PC-3 (cell line): ENCODE data around the gene FSTL3. TPM values are rescaled to one million over a fixed set of nuclear protein-coding genes. Genes with fewer than 3 reads are reported as not detected.

ENCODE experiments used
- ATAC-seq: fragments of 200-7000 bp; cut with Tn5 transposase; 2 replicates; pipeline ENCODE4 v1.9.1; 2020; ENCODE audit warnings: mild to moderate bottlenecking, moderate library complexity
- BruUV-seq: library from RNA; stranded (reverse); fragments of 400-500 nt; replicated peaks from 2 replicates; lab custom pipeline; 2021; lab: Mats Ljungman, UMichigan
- CTCF ChIA-PET: fragments of 300-600 bp; sonication (Branson Sonifier 250); formaldehyde crosslinking; loops from one replicate; lab custom pipeline; 2022; ENCODE audit warnings: antibody characterized with exemption; lab: Charles Lee
- POLR2A ChIA-PET: fragments of 300-600 bp; sonication (Branson Sonifier 250); formaldehyde crosslinking; loops from one replicate; lab custom pipeline; 2022; ENCODE audit warnings: antibody characterized with exemption; ENCODE audit not compliant: unreplicated experiment; lab: Charles Lee
- DNase-seq: peaks from one replicate; pipeline ENCODE4 v3.0.0-alpha.2; 2015
- H2AFZ ChIP-seq: fragments of 300-600 bp; sonication (generic); 2 replicates; pipeline ENCODE4 v1.6.0; 2016; ENCODE audit warnings: antibody characterized with exemption, low read length
- H3F3A ChIP-seq: fragments of 300-600 bp; sonication (generic); one replicate; pipeline ENCODE4 v1.6.0; 2017; ENCODE audit warnings: antibody characterized with exemption, low read length, control low read depth, mild to moderate bottlenecking; ENCODE audit not compliant: unreplicated experiment
- H3K27ac ChIP-seq: fragments of 300-600 bp; sonication (generic); 2 replicates; pipeline ENCODE4 v1.5.1; 2016; ENCODE audit warnings: mild to moderate bottlenecking, low read length
- H3K27me3 ChIP-seq: fragments of 300-600 bp; sonication (generic); 2 replicates; pipeline ENCODE4 v1.6.1; 2016; ENCODE audit warnings: low read length, mixed read lengths
- H3K36me3 ChIP-seq: fragments of 300-600 bp; sonication (generic); 2 replicates; pipeline ENCODE4 v1.6.1; 2016; ENCODE audit warnings: low read depth, mixed run types, low read length, mixed read lengths
- H3K4me1 ChIP-seq: fragments of 300-600 bp; sonication (generic); 2 replicates; pipeline ENCODE4 v1.5.1; 2016; ENCODE audit warnings: low read length; ENCODE audit not compliant: insufficient read depth
- H3K4me2 ChIP-seq: fragments of 300-600 bp; sonication (generic); 2 replicates; pipeline ENCODE4 v1.6.0; 2016; ENCODE audit warnings: low read length
- H3K4me3 ChIP-seq: fragments of 300-600 bp; sonication (generic); 2 replicates; pipeline ENCODE4 v1.5.1; 2016; ENCODE audit warnings: mild to moderate bottlenecking, low read length, mixed read lengths
- H3K79me2 ChIP-seq: fragments of 300-600 bp; sonication (generic); 2 replicates; pipeline ENCODE4 v1.6.1; 2017; ENCODE audit warnings: low read length, mixed read lengths
- H3K9ac ChIP-seq: fragments of 300-600 bp; sonication (generic); 2 replicates; pipeline ENCODE4 v1.6.0; 2016; ENCODE audit warnings: mild to moderate bottlenecking, low read length
- H3K9me2 ChIP-seq: fragments of 300-600 bp; sonication (generic); replicated peaks from 2 replicates; pipeline ENCODE4 v1.6.1; 2016; ENCODE audit warnings: mixed run types, low read length, mixed read lengths
- H3K9me3 ChIP-seq: fragments of 300-600 bp; sonication (generic); 2 replicates; pipeline ENCODE4 v1.6.1; 2016; ENCODE audit warnings: low read length, mixed read lengths
- H4K20me1 ChIP-seq: fragments of 300-600 bp; sonication (generic); 2 replicates; pipeline ENCODE4 v1.6.1; 2016; ENCODE audit warnings: low read length, mixed read lengths
- CTCF ChIP-seq: fragments of 300-600 bp; sonication (generic); conservative IDR thresholded peaks from 2 replicates; pipeline ENCODE4 v1.5.1; 2017; ENCODE audit warnings: antibody characterized with exemption, low read depth, mild to moderate bottlenecking, low read length
- EZH2 ChIP-seq: fragments of 300-600 bp; sonication (generic); IDR thresholded peaks from one replicate; pipeline ENCODE4 v1.6.1; 2017; ENCODE audit warnings: antibody characterized with exemption, mild to moderate bottlenecking, low read length; ENCODE audit not compliant: unreplicated experiment
- EZH2phosphoT487 ChIP-seq: fragments of 300-600 bp; sonication (generic); IDR thresholded peaks from 2 replicates; pipeline ENCODE4 v1.6.1; 2018; ENCODE audit warnings: mild to moderate bottlenecking, antibody characterized with exemption, low read length, borderline replicate concordance
- intact Hi-C: fragments of 100-400 bp; cut with micrococcal nuclease; formaldehyde crosslinking; loops from 2 replicates; pipeline ENCODE4 v1.9.0; 2023
- total RNA-seq: library from RNA; depleted of rRNA; stranded (reverse); fragments of >200 nt; gene quantifications from 2 replicates; pipeline ENCODE4 v1.2.3, GENCODE V29; 2014

Gene FSTL3
- total RNA-seq, 1 experiment from 2014 or later, result 53.3 TPM

- no peak for TF ChIP-seq CTCF
- H3K9me2 ChIP-seq, result no peaks in the 10 kb centered on the region
- ChIA-PET POLR2A (no interaction called here), CTCF (no interaction called here)
- no peaks in the 10 kb centered on the region for H3K36me3 ChIP-seq
- H3K9ac ChIP-seq, result no peak overlapping the region
- H3K9me3 ChIP-seq, result no peaks in the 10 kb centered on the region
- ATAC-seq, result no peak
- H3K79me2 ChIP-seq, result no peaks in the 10 kb centered on the region
- no peaks in the 10 kb centered on the region for H3K27me3 ChIP-seq
- no peak for DNase-seq
- BruUV-seq, result no TSS peak
- no peak overlapping the region for H3K27ac ChIP-seq
- no peak overlapping the region for H2AFZ ChIP-seq
- no peaks in the 10 kb centered on the region for H3K4me1 ChIP-seq
- no peaks in the 10 kb centered on the region for H4K20me1 ChIP-seq
- H3K4me2 ChIP-seq, result no peak overlapping the region
- no peak overlapping the region for H3K4me3 ChIP-seq
- no peaks in the 10 kb centered on the region for H3F3A ChIP-seq
- intact Hi-C loops, result no loop called here
These were observed 11.5 kb downstream of the FSTL3 start for GRCh38 chr19:687569-688166.

- BruUV-seq, result no TSS peak
- DNase-seq (no peak), ATAC-seq (no peak)
- POLR2A ChIA-PET, result no interaction called here
- intact Hi-C loops, result no loop called here
- Histone ChIP-seq H3K79me2 (no peaks in the 10 kb centered on the region), H3K36me3 (no peaks in the 10 kb centered on the region), H3K4me2 (no peak overlapping the region), H3K4me1 (no peaks in the 10 kb centered on the region), H3K9ac (no peak overlapping the region), H3K27ac (no peak overlapping the region), H3K4me3 (no peak overlapping the region), H3K27me3 (no peaks in the 10 kb centered on the region), H3K9me3 (no peaks in the 10 kb centered on the region), H3F3A (no peaks in the 10 kb centered on the region), H4K20me1 (no peaks in the 10 kb centered on the region), H3K9me2 (no peaks in the 10 kb centered on the region), H2AFZ (no peak overlapping the region)
- CTCF ChIA-PET, result no interaction called here
- TF ChIP-seq CTCF, result no peak
These were observed 12.0 kb downstream of the FSTL3 start for GRCh38 chr19:688214-688613.

- no peaks in the 10 kb centered on the region for H3K9me3 ChIP-seq
- no peak for TF ChIP-seq CTCF
- no peak for TF ChIP-seq EZH2
- TF ChIP-seq EZH2phosphoT487, result no peak
- CTCF ChIA-PET, result no interaction called here
- no peaks in the 10 kb centered on the region for H3K9me2 ChIP-seq
- DNase-seq, result no peak
- no peaks in the 10 kb centered on the region for H3K36me3 ChIP-seq
- H2AFZ ChIP-seq, result no peak overlapping the region
- no TSS peak for BruUV-seq
- no peaks in the 10 kb centered on the region for H4K20me1 ChIP-seq
- no peaks in the 10 kb centered on the region for H3K4me1 ChIP-seq
- no peaks in the 10 kb centered on the region for H3F3A ChIP-seq
- H3K27ac ChIP-seq, result no peak overlapping the region
- no peaks in the 10 kb centered on the region for H3K79me2 ChIP-seq
- ATAC-seq, result no peak
- H3K4me2 ChIP-seq, result no peak overlapping the region
- no peak overlapping the region for H3K4me3 ChIP-seq
- H3K9ac ChIP-seq, result no peak overlapping the region
- intact Hi-C loops, result no loop called here
- POLR2A ChIA-PET, result no interaction called here
- no peaks in the 10 kb centered on the region for H3K27me3 ChIP-seq
These were observed 12.8 kb downstream of the FSTL3 start for GRCh38 chr19:688992-689391.
